RWPE1 (cell line): Measurements from ENCODE around the gene RNASE11.

Experiments
- CTCF ChIA-PET: fragments of 350-600 bp; sonication (Branson Sonifier 250); formaldehyde crosslinking; extraction: SDS; loops from one replicate; lab custom pipeline; 2021; lab: Yijun Ruan, JAX
- POLR2A ChIA-PET: fragments of 400-600 bp; formaldehyde crosslinking; extraction: SDS; loops from one replicate; lab custom pipeline; 2020; ENCODE audit warnings: antibody characterized with exemption; ENCODE audit not compliant: low non-redundant PET; lab: Yijun Ruan, JAX
- DNase-seq: peaks from one replicate; pipeline ENCODE4 v3.0.0; 2012; ENCODE audit warnings: low spot score
- H3K27ac ChIP-seq: fragments of 450-650 bp; 2 replicates; pipeline ENCODE4 v1.5.1; 2017
- TF ChIP-seq, protein P1 (sequence below): fragments of 450-650 bp; conservative IDR thresholded peaks from 2 replicates; pipeline ENCODE4 v1.5.1; 2017; ENCODE audit warnings: low read depth, mild to moderate bottlenecking

RNASE11 gene

DNA sequence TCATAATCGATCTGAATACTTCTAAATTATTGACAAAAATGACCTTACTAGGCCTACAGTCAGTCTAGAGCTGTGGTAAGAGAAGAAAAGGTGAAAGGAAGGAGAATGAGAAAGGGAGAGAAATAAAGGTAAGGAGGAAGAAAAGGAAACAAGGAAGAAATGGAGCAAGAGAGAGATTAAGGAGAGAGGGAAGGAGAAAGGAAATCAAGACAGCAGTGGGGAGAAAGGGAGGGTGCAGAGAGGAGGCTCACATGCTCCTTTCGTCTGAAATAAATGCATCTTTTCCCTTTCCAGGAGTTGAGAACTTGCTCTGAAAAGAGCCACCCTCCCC is 30.6 kb downstream of the RNASE11 start:
- DNase-seq: no peak
- CTCF ChIA-PET: no interaction called here
- TF ChIP-seq, protein P1, sequence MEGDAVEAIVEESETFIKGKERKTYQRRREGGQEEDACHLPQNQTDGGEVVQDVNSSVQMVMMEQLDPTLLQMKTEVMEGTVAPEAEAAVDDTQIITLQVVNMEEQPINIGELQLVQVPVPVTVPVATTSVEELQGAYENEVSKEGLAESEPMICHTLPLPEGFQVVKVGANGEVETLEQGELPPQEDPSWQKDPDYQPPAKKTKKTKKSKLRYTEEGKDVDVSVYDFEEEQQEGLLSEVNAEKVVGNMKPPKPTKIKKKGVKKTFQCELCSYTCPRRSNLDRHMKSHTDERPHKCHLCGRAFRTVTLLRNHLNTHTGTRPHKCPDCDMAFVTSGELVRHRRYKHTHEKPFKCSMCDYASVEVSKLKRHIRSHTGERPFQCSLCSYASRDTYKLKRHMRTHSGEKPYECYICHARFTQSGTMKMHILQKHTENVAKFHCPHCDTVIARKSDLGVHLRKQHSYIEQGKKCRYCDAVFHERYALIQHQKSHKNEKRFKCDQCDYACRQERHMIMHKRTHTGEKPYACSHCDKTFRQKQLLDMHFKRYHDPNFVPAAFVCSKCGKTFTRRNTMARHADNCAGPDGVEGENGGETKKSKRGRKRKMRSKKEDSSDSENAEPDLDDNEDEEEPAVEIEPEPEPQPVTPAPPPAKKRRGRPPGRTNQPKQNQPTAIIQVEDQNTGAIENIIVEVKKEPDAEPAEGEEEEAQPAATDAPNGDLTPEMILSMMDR: no peak
- H3K27ac ChIP-seq: no peak overlapping the region
- POLR2A ChIA-PET: no interaction called here

DNA sequence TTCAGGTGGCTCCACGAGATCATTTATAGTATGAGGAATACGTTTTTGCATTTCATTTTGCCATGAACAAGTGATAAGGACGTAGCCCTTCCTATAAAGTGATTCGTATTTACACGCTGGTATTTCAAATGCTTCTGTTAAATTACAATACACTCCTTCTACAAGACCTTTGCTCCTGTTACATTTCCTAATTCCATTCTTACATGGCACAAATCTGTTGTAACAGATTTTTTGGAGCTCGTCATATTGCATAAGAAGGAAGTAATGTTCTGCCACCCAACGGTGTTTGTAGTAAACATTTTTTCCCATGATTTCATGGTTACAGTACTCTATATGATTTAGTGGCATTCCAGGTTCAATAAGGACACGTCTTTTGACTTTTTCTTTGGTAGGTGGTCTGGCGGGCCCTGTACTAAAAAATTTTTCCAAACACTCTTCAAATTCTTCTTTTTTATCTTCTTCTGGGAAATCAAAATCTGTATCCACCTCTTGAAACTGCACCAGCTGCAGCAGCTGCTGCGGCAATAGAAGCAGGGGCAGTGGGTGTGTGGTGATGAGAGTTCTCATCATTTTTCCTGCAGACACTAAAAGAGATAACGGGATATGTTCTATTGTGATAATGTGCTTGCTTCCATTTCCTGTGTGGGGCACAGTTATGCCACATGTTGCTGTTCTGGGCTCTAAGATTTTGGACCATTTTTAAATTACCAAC is 31.1 kb downstream of the RNASE11 start:
- no peak overlapping the region for H3K27ac ChIP-seq
- DNase-seq: no peak
- ChIA-PET POLR2A (no interaction called here), CTCF (interaction anchor here (0.6 to 1.0 kb wide), 2 partner anchors 18 to 185 kb away, joined by 3 to 6 read pairs; no protein-coding TSS in a partner anchor)
- TF ChIP-seq, protein P1: no peak

DNA sequence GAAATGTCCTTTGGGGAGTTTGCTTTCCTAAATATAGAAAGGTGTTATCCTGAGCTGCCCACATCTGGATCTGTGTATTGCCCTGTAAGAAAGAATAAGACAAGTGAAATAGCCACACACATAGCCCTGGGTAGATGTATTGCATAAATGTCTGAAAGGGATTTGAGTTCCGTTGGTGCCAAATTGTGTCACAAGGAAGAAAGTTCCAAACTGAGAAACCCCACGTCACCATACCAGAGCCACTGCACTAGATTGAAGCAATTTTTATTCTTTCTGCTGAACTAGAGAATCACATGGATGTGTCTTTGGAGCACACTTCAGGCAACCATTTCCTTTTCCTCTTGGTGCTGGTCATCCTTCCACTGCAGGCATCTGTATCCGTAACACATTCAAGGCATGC is 32.0 kb downstream of the RNASE11 start:
- DNase-seq: no peak
- ChIA-PET POLR2A (no interaction called here), CTCF (interaction anchor here (0.5 to 1.0 kb wide), 4 partner anchors 15 to 616 kb away, joined by 3 to 6 read pairs (median 4); no protein-coding TSS in a partner anchor)
- no peak overlapping the region for H3K27ac ChIP-seq
- TF ChIP-seq, protein P1: no peak

DNA sequence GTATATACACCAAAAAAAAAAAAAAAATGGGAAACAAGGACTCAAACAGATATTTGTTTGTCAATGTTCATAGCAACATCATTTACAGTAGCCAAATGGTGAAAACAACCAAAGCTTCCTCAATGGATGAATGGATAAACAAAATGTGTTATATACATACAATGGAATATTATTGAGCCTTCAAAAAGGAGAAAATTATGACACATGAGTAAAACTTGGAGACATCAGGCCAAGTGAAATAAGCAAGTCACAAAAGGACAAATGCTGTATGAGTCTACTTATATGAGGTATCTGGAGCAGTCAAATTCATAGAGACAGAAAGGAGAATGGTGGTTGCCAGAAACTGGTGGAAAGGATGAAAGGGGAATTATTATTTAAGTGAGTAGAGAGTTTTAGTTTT is 34.8 kb downstream of the RNASE11 start:
- POLR2A ChIA-PET: no interaction called here
- CTCF ChIA-PET: no interaction called here
- no peak for DNase-seq
- TF ChIP-seq, protein P1: no peak
- no peak overlapping the region for H3K27ac ChIP-seq

DNA sequence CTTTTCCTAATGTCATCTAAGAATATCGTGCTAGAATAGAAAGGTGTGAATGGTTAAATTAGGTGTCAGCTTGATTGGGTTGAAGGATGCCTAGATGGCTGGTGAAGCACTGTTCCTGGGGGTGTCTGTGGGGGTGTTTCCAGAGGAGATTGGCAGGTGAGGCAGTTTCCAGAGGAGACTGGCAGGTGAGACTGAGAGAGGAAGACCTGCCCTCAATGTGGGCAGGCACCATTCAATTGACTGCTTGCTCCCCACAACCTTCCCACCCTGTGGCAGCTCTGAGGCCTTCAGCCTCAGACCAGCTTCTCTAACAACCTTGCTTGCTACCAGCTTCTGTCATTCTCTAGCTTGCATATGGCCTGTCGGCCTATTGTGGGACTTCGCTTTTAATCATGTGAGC is 36.2 kb downstream of the RNASE11 start:
- TF ChIP-seq, protein P1: no peak
- DNase-seq: no peak
- H3K27ac ChIP-seq: no peak overlapping the region
- ChIA-PET POLR2A (no interaction called here), CTCF (interaction anchor here (0.5 kb wide), 1 partner anchor 11 kb away, joined by 3 read pairs; no protein-coding TSS in a partner anchor)

DNA sequence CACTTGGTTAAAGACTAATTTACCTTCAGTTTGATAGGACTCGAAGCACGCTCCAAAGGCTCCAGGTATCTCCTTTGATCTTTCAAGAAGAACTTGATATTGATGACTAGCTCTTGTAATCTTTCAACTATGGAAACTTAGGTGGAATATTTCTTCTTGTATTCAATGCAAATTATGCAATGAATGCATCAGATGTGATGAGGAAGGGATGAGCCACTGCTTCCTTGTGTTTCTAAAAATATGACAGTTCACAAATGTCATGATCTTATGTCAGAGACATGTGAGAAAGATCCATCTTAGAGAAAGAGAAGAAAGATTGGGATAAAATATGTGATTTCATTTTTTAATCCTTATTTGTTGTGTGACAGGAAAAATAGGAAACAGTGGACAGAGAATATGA is 36.9 kb downstream of the RNASE11 start:
- TF ChIP-seq, protein P1: no peak
- H3K27ac ChIP-seq: no peak overlapping the region
- ChIA-PET POLR2A (no interaction called here), CTCF (no interaction called here)
- DNase-seq: no peak
